Inflammatory macrophage (primary cell): ENCODE measurements around the gene PPRC1.
A peak's percentile ranks its signal among the peaks of the same experiment; 100 is the strongest.

Experiments used
- DNase-seq, 2 donors: peaks; one replicate each; pipeline ENCODE4 v3.0.0-alpha.2; 2020 to 2022

The PPRC1 gene

GRCh38 chr10:102147561-102147960 is 14.7 kb downstream of the PPRC1 start:
- DNase-seq = no peak

- no peak for DNase-seq
Observed at GRCh38 chr10:102148275-102148674, 15.4 kb downstream of the PPRC1 start.

- DNase-seq = no peak
Observed at GRCh38 chr10:102150970-102151773, 18.3 kb downstream of the PPRC1 start.

- DNase-seq = peak; percentile 97 to 99
Observed at GRCh38 chr10:102151774-102152544, 19.1 kb downstream of the PPRC1 start, which contains the start of gene NOLC1. TSS of gene NOLC1 (plus strand) at chr10:102152389. CDS start at chr10:102152411, 22 bp downstream.

- peak in 1 of 2 donors; percentile 29 for DNase-seq
Observed at GRCh38 chr10:102152545-102152890, 19.7 kb downstream of the PPRC1 start.

GRCh38 chr10:102153093-102153620 is 20.3 kb downstream of the PPRC1 start:
- no peak for DNase-seq

- no peak for DNase-seq
Observed at GRCh38 chr10:102154466-102155116, 21.8 kb downstream of the PPRC1 start.

GRCh38 chr10:102157224-102157623 is 24.4 kb downstream of the PPRC1 start:
- DNase-seq = no peak

- no peak for DNase-seq
Observed at GRCh38 chr10:102159051-102159597, 26.3 kb downstream of the PPRC1 start.

- DNase-seq = no peak
Observed at GRCh38 chr10:102159831-102160230, 27.0 kb downstream of the PPRC1 start.

- no peak for DNase-seq
Observed at GRCh38 chr10:102163342-102163989, 30.6 kb downstream of the PPRC1 start.

- DNase-seq = no peak
Observed at GRCh38 chr10:102167861-102168260, 35.0 kb downstream of the PPRC1 start.

GRCh38 chr10:102170602-102171001 is 37.8 kb downstream of the PPRC1 start:
- DNase-seq = no peak

- no peak for DNase-seq
Observed at GRCh38 chr10:102172288-102172687, 39.4 kb downstream of the PPRC1 start.

- no peak for DNase-seq
Observed at GRCh38 chr10:102175415-102175814, 42.6 kb downstream of the PPRC1 start.

GRCh38 chr10:102184606-102185005 is 51.8 kb downstream of the PPRC1 start:
- no peak for DNase-seq

- DNase-seq = no peak
Observed at GRCh38 chr10:102185272-102185671, 52.4 kb downstream of the PPRC1 start.

- no peak for DNase-seq
Observed at GRCh38 chr10:102185811-102186527, 53.1 kb downstream of the PPRC1 start.

GRCh38 chr10:102188298-102188940 is 55.6 kb downstream of the PPRC1 start:
- no peak for DNase-seq

GRCh38 chr10:102188941-102189898 is 56.4 kb downstream of the PPRC1 start:
- DNase-seq = peak in 1 of 2 donors; percentile 12
